KOPT-K1 (cell line): ENCODE data around the gene HEMK1.

Experiments used
- H3K27ac ChIP-seq: fragments of 200-600 bp; sonication (generic); 2 replicates; pipeline ENCODE4 v1.5.1; 2016; ENCODE audit warnings: antibody characterized with exemption, mild to moderate bottlenecking, low read depth, low read length; ENCODE audit not compliant: poor library complexity, severe bottlenecking
- H3K36me3 ChIP-seq: fragments of 200-600 bp; sonication (generic); 2 replicates; pipeline ENCODE4 v1.5.1; 2017; ENCODE audit warnings: antibody characterized with exemption, mild to moderate bottlenecking, low read length, moderate library complexity; ENCODE audit not compliant: insufficient read depth
- H3K9me3 ChIP-seq: fragments of 200-600 bp; sonication (generic); 2 replicates; pipeline ENCODE4 v1.5.1; 2017; ENCODE audit warnings: antibody characterized with exemption, low read length, mild to moderate bottlenecking; ENCODE audit not compliant: insufficient read depth, poor library complexity, severe bottlenecking

Gene HEMK1

GRCh38 chr3:50599716-50600118 is 30.4 kb downstream of the HEMK1 start:
- Histone ChIP-seq H3K36me3 (peaks cover 19% of the 10 kb centered on the region), H3K27ac (peak overlapping the region; percentile 98), H3K9me3 (no peaks in the 10 kb centered on the region)

GRCh38 chr3:50600141-50600753 is 30.9 kb downstream of the HEMK1 start:
- Histone ChIP-seq H3K9me3 (no peaks in the 10 kb centered on the region), H3K36me3 (peaks cover 24% of the 10 kb centered on the region), H3K27ac (peak overlapping the region; percentile 98)

GRCh38 chr3:50600841-50601591 is 31.7 kb downstream of the HEMK1 start:
- peaks cover 32% of the 10 kb centered on the region for H3K36me3 ChIP-seq

GRCh38 chr3:50602595-50603191 is 33.4 kb downstream of the HEMK1 start:
- Histone ChIP-seq H3K9me3 (no peaks in the 10 kb centered on the region), H3K36me3 (peaks cover 49% of the 10 kb centered on the region), H3K27ac (peak overlapping the region; percentile 98)

More at GRCh38 chr3:50600841-50601591, 31.7 kb downstream of the HEMK1 start:
- Histone ChIP-seq H3K27ac (peak overlapping the region; percentile 98), H3K9me3 (no peaks in the 10 kb centered on the region)

- Histone ChIP-seq H3K27ac (peak overlapping the region; percentile 98), H3K36me3 (peaks cover 57% of the 10 kb centered on the region), H3K9me3 (no peaks in the 10 kb centered on the region)
Observed at GRCh38 chr3:50603261-50604109, 34.2 kb downstream of the HEMK1 start.

- Histone ChIP-seq H3K27ac (peak overlapping the region; percentile 98), H3K9me3 (no peaks in the 10 kb centered on the region), H3K36me3 (peaks cover 64% of the 10 kb centered on the region)
Observed at GRCh38 chr3:50604110-50604621, 34.8 kb downstream of the HEMK1 start.

GRCh38 chr3:50604628-50605588 is 35.6 kb downstream of the HEMK1 start:
- H3K9me3 ChIP-seq = no peaks in the 10 kb centered on the region
- peaks cover 71% of the 10 kb centered on the region for H3K36me3 ChIP-seq
- H3K27ac ChIP-seq = peak overlapping the region; percentile 98

- Histone ChIP-seq H3K27ac (peak overlapping the region; percentile 98), H3K36me3 (peaks cover 81% of the 10 kb centered on the region), H3K9me3 (peaks cover 10% of the 10 kb centered on the region)
Observed at GRCh38 chr3:50605901-50606326, 36.6 kb downstream of the HEMK1 start.

- H3K9me3 ChIP-seq = peaks cover 13% of the 10 kb centered on the region
- H3K36me3 ChIP-seq = peaks cover 87% of the 10 kb centered on the region
- peak overlapping the region; percentile 98 for H3K27ac ChIP-seq
Observed at GRCh38 chr3:50606596-50606995, 37.3 kb downstream of the HEMK1 start.

- Histone ChIP-seq H3K36me3 (peaks cover 87% of the 10 kb centered on the region), H3K27ac (peak overlapping the region; percentile 98), H3K9me3 (peaks cover 13% of the 10 kb centered on the region)
Observed at GRCh38 chr3:50607271-50608091, 38.2 kb downstream of the HEMK1 start.

GRCh38 chr3:50608278-50608677 is 39.0 kb downstream of the HEMK1 start:
- Histone ChIP-seq H3K27ac (peak overlapping the region; percentile 98), H3K36me3 (peaks cover 82% of the 10 kb centered on the region), H3K9me3 (peaks cover 13% of the 10 kb centered on the region)

GRCh38 chr3:50609071-50609762 is 39.9 kb downstream of the HEMK1 start:
- Histone ChIP-seq H3K9me3 (peaks cover 13% of the 10 kb centered on the region), H3K27ac (peak overlapping the region; percentile 98), H3K36me3 (peaks cover 73% of the 10 kb centered on the region)

- Histone ChIP-seq H3K36me3 (peaks cover 68% of the 10 kb centered on the region), H3K27ac (peak overlapping the region; percentile 98), H3K9me3 (peaks cover 13% of the 10 kb centered on the region)
Observed at GRCh38 chr3:50609763-50610085, 40.4 kb downstream of the HEMK1 start.
